Immature natural killer cell (primary cell): Measurements from ENCODE around the gene AGPAT2. TPM values are rescaled to one million over a fixed set of nuclear protein-coding genes. Genes with fewer than 3 reads are reported as not detected.
"Not testable (repeated sequence)": the region's sequence is repeated elsewhere in the genome, so short reads cannot be mapped to it uniquely, and the experiment has no call there.

Source experiments
- DNase-seq, 3 donors: peaks; one replicate each; pipeline ENCODE4 v3.0.0; 2022; ENCODE audit warnings: mixed read lengths in 1 of 3
- H3K27ac Mint-ChIP-seq, 6 donors: one replicate each; pipeline ENCODE4 v1.8.0; 2020; ENCODE audit warnings: mixed read lengths in 6 of 6, mild to moderate bottlenecking in 5 of 6, inconsistent platforms in 4 of 6, moderate library complexity in 3 of 6
- H3K27me3 Mint-ChIP-seq, 3 donors: one replicate each; pipeline ENCODE4 v1.8.0; 2020 to 2021; ENCODE audit warnings: low read depth in 3 of 3, mild to moderate bottlenecking in 3 of 3, mixed read lengths in 3 of 3, moderate library complexity in 3 of 3, inconsistent platforms in 1 of 3
- H3K36me3 Mint-ChIP-seq, 3 donors: one replicate each; pipeline ENCODE4 v1.8.0; 2020; ENCODE audit warnings: mixed read lengths in 3 of 3, inconsistent platforms in 2 of 3, mild to moderate bottlenecking in 2 of 3
- H3K4me1 Mint-ChIP-seq, 2 donors: one replicate each; pipeline ENCODE4 v1.8.0; 2020; ENCODE audit warnings: inconsistent platforms in 2 of 2, mild to moderate bottlenecking in 2 of 2, mixed read lengths in 2 of 2, moderate library complexity in 1 of 2
- H3K4me3 Mint-ChIP-seq, 5 donors: one replicate each; pipeline ENCODE4 v1.8.0; 2020; ENCODE audit warnings: mild to moderate bottlenecking in 5 of 5, mixed read lengths in 5 of 5, inconsistent platforms in 3 of 5, moderate library complexity in 3 of 5
- H3K9me3 Mint-ChIP-seq, 6 donors: one replicate each; pipeline ENCODE4 v1.8.0; 2020; ENCODE audit warnings: mild to moderate bottlenecking in 6 of 6, mixed read lengths in 6 of 6, inconsistent platforms in 4 of 6, moderate library complexity in 3 of 6
- polyA plus RNA-seq, 3 donors: library from polyadenylated mRNA; unstranded; fragments of 300-500 nt; fragmentation: Illumina TruSeq; gene quantifications; one replicate each; pipeline ENCODE4 v1.2.3, GENCODE V29; 2021

The AGPAT2 gene
- polyA plus RNA-seq, 3 donors from 2014 or later: 34.0 to 40.9 (median 35.2) TPM

DNA sequence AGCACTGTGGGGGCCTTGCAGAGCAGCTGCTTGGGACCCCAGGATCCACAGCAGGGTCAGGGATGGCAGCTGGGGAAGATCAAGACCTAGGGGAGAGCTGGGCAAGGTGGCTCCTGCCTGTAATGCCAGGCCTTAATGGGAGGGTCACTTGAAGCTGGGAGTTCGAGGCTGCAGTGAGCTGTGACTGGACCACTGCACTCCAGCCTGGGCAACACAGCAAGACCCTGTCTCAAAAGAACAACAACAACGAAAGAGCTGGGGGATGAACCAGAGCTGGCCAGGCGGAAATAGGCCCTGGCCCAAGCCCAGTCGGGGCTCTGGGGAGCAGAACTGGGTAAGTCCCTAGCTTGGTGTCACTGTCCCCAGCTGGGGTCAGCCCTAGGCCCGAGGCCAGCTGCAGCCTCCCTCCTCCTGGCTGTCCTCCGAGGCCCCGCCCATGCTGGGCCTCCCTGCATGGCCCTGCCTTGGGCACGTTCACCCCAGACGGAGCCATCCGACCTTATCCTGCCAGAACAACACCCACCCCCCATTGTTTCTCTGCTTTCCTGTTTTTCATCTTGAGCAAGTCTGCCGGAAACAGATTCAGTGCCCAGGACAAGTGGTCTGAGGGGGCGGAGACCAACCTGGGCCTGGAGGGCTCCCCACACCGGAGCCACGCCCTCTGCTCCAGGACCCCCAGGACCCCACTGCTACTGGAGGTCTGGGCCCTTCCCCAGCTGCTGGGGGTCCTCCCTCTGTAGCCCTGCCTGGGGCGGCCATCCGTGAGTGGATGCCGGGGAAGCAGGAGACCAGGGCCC is 27.0 kb upstream of the AGPAT2 start:
- Mint-ChIP-seq H3K4me1 (peaks cover 3 to 6% of the 10 kb centered on the region in 2 donors), H3K27me3 (peaks cover 4 to 12% (median 7%) of the 10 kb centered on the region in 3 donors), H3K4me3 (no peak overlapping the region), H3K9me3 (no peaks in the 10 kb centered on the region), H3K36me3 (no peaks in the 10 kb centered on the region), H3K27ac (no peak overlapping the region)
- DNase-seq: no peak

DNA sequence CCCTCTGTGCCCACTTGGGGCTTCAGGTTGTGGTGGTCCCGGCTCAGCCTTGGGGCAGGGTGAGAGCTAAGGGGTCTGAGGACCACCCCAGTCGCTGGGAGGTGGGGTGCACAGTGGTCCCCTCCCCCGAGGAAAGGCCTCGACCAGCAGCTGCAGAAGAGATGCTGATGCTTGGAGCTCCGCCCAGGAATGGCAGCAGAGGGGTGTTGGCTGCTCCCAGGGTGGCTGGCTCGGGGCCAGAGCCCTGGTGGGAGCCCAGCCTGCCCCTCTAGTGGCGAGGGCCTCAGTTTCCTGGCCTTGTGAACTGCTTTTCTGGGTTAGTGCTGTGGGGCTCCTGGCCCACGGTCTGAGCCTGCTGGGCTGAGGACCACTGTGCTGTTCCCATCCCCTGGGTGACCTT is 26.3 kb upstream of the AGPAT2 start:
- peaks cover 3 to 6% of the 10 kb centered on the region in 2 donors for H3K4me1 Mint-ChIP-seq
- DNase-seq: no peak
- peaks cover 4 to 12% (median 7%) of the 10 kb centered on the region in 3 donors for H3K27me3 Mint-ChIP-seq
- no peaks in the 10 kb centered on the region for H3K9me3 Mint-ChIP-seq
- no peak overlapping the region for H3K27ac Mint-ChIP-seq
- H3K36me3 Mint-ChIP-seq: no peaks in the 10 kb centered on the region
- H3K4me3 Mint-ChIP-seq: no peak overlapping the region

DNA sequence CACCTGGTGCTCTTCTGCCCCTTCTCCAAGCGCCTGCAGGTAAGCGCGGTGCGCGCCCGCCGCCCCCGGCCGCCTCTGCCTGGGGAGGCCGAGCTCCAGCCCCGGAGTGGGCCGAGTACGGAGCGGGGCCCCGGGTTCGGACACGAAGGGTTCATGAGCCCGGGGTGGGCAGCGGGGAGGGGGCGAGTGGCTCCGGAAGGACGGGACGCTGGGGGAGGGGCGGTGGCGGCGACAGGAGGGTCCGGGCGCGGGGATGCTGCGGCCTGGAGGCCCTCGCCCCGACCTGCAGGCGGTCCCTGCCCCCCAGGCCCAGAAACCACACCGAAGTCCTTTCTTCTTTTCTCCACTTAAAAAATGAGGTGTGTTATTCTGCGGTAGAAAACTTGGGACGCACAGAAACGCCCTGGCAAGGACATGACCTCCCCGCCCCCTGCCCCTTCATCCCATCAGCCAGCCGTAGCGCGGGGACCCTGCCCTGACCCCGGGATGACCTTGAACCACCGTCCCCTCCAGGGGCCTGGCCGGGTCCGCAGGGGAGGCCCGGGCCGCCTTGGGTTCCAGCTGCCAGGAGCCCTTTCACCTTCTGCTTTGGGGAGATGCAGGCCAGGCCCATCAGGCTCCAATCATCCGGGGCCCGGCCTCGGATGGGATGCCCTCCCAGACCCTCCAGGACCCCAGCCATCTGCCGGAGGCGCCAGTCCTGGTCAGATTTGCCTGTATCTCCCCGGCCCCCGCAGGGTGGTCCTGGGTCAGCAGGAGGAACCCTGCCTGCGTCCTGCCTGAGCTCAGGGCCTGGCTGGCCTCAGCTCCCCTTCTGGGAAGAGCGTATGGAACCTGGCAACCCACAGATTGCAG is 25.7 kb upstream of the AGPAT2 start:
- no peak for DNase-seq
- Mint-ChIP-seq H3K4me1 (peaks cover 3 to 6% of the 10 kb centered on the region in 2 donors), H3K4me3 (no peak overlapping the region), H3K36me3 (no peaks in the 10 kb centered on the region), H3K9me3 (no peaks in the 10 kb centered on the region), H3K27ac (no peak overlapping the region), H3K27me3 (peaks cover 9 to 12% (median 10%) of the 10 kb centered on the region in 3 donors)

DNA sequence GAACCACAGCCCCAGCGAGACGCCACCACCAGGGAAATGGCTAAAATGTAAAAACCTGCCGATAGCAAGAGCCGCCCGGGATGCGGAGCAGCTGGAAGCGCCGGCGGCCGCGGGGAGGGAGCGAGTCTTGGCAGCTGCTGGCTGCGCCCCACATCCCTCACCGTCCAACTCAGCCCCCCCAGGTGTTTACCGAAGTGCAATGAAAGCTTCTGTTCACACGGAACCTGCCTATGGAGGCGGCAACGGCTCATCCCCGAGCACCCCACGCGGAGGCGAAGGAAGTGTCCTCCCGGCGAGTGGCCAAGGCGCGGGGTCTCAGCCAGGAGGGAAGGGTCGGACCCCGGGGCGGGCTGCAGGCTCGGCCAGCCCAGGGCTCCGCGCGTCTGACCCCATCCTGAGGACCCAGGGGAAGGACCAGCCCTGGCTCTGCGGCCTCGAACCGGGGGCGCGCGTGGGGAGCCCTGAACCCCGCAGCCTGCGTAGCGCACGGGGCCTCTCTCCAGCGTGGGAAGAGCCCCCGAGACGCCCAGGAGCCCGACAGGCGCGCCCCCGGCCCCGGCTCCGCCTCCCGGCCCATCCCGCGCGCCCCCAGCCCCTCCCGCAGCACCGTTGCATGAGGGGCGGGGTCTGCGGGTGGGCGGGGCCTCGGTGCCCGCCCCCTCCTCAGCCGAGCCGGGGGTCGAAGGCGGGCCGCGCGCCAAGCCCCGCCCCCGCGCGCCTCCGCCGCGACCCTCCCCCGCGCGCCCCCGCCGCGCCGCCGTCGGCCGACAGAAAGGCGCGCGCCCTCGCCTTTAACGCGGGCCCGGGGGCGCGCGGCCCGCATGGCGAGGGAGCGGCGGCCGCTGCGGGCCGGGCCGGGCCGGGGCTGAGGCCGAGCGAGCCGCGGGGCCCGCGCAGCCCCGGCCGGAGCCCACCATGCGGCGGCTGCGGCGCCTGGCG is 24.8 kb upstream of the AGPAT2 start, which contains the start of gene DIPK1B:
DIPK1B (plus strand) TSS at position 822 of the 939 bp plus-strand sequence; CDS start at position 916, 94 bp downstream.
- no peaks in the 10 kb centered on the region for H3K36me3 Mint-ChIP-seq
- peak within 1 kb of the TSS; percentile 56 to 74 (median 66) for H3K4me3 Mint-ChIP-seq
- no peaks in the 10 kb centered on the region for H3K9me3 Mint-ChIP-seq
- DNase-seq: no peak
- no peak within 1 kb of the TSS for H3K27ac Mint-ChIP-seq
- peaks cover 3 to 6% of the 10 kb centered on the region in 2 donors for H3K4me1 Mint-ChIP-seq
- H3K27me3 Mint-ChIP-seq: peaks cover 10 to 12% (median 10%) of the 10 kb centered on the region in 3 donors

DNA sequence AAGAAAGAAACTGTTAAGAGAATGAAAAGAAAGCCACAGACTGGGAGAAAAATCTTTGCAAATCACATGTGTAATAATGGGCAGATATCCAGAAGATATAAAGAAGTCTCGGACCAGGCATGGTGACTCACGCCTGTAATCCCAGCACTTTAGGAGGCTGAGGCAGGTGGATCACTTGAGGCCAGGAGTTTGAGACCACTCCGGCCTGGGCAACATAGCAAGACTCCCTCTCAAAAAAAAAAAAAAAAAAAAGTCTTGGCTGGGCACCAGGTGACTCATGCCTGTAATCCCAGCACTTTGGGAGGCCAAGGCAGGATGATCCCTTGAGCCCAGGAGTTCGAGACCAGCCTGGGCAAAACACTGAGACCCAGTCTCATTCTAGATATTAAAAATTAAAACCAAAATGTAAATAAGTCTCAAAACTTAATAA is 24.0 kb upstream of the AGPAT2 start:
- H3K36me3 Mint-ChIP-seq, H3K27ac Mint-ChIP-seq, DNase-seq, H3K4me1 Mint-ChIP-seq, H3K9me3 Mint-ChIP-seq: not testable (repeated sequence)
- H3K27me3 Mint-ChIP-seq: peaks cover 10 to 12% (median 10%) of the 10 kb centered on the region in 3 donors
- H3K4me3 Mint-ChIP-seq: peak overlapping the region; percentile 56 to 74 (median 66)

DNA sequence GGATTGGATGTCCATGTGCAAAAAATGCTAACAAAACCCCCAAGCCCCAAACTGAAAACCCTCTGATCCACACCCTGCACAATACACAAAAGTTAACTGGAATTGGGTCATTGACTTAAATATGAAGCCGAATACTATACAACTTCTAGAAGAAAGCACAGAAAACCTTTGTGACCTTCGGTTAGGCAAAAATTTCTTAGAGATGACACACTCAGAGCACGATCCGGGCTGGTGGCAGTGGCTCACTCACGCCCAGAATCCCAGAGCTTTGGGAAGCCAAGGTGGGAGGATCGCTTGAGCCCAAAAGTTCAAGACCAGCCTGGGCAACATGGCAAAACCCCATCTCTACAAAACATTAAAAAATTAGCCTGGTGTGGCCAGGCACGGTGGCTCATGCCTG is 23.3 kb upstream of the AGPAT2 start:
- no peak overlapping the region for H3K27ac Mint-ChIP-seq

DNA sequence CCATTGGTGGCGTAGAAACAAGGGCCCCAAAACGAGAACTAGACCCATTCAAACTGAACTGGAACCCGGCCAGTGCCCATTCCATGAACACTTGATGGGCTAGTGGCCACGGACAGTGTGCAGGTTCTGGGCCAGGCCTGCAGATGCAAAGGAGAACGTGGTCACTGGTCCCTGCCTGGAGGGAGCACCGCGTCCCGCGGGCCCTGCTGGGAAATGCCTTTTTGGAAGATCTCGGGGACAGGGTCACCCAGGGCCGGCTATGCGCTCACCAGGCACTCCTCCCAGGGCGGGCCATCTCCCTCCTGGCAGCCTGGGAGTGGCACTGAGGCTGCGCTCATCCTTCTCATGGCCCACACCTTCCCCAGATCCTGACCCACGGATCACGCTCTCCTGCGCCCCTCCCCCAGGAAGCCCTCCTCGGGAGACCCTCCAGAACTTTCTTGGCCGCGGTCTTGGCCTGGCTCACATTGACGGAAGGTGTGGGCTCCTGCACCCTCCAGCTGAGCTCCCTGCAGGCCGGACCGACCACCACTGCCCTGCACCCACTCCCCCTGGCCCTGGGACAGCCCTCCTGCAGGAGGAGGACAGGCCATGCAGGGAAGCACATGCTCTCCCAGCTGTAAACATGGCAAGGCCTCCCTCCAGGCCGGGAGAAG is 22.3 kb upstream of the AGPAT2 start:
- peaks cover 8 to 12% (median 10%) of the 10 kb centered on the region in 3 donors for H3K27me3 Mint-ChIP-seq
- no peak for DNase-seq
- peaks cover 3 to 6% of the 10 kb centered on the region in 2 donors for H3K4me1 Mint-ChIP-seq
- no peak overlapping the region for H3K27ac Mint-ChIP-seq
- H3K9me3 Mint-ChIP-seq: no peaks in the 10 kb centered on the region
- no peak overlapping the region for H3K4me3 Mint-ChIP-seq
- no peaks in the 10 kb centered on the region for H3K36me3 Mint-ChIP-seq

More for the DNA sequence above, 23.3 kb upstream of the AGPAT2 start:
- Mint-ChIP-seq H3K9me3 (no peaks in the 10 kb centered on the region), H3K4me1 (peaks cover 3 to 6% of the 10 kb centered on the region in 2 donors), H3K4me3 (no peak overlapping the region), H3K27me3 (peaks cover 8 to 10% (median 10%) of the 10 kb centered on the region in 3 donors), H3K36me3 (no peaks in the 10 kb centered on the region)
- no peak for DNase-seq

DNA sequence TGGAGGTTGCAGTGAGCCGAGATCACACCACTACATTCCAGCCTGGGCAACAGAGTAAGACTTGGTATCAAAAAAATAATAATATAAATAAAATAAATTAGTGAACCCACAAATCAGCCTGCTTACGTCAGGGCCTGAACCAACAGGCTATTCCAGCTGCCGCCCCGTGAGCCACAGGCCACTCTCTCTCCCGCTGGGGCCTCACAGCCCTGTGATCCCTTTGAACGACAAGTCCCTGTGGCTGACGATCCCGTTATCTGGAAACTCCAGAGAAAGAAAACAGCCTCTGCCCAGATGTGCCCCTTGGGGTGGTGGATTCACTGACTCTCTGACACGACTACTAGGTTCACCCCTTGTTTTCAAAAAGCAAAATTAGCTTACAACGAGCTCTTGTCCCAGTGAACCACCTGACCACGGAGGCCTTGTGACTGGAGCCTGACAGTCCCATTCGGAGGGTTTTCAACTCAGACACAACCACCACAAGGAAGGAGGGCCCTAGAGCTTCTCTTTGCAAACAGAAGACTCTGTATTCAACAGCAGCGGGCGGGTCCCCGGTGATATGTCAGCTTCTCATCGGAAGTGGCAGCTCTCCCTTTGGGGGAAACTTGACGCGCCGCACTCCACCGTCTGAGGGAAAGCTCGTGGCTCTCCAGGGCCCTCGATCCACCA is 20.7 kb upstream of the AGPAT2 start:
- Mint-ChIP-seq H3K4me1 (peaks cover 5 to 6% of the 10 kb centered on the region in 2 donors), H3K36me3 (no peaks in the 10 kb centered on the region), H3K9me3 (no peaks in the 10 kb centered on the region), H3K27me3 (peaks cover 8 to 14% (median 10%) of the 10 kb centered on the region in 3 donors), H3K27ac (no peak overlapping the region), H3K4me3 (no peak overlapping the region)
- DNase-seq: no peak

DNA sequence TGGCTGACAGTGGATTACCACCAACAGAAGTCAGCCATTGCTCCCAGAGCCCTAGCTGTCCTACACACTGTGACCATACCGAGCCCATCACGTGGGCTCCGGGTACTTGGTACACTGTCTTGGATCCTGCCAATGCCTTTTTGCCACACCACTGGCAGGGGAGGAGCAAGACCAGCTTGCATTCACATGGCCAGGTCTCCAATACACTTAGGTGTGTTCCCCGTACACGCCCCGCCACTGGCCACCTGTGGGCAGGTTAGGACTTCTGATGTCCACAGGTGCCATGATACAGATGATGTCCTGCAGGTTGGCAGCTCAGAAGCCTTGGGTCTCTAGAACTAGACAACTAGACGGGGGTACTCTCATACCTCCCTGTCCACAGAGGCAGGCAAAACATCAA is 19.8 kb upstream of the AGPAT2 start:
- Mint-ChIP-seq H3K4me1 (peaks cover 5 to 6% of the 10 kb centered on the region in 2 donors), H3K27ac (no peak overlapping the region), H3K4me3 (no peak overlapping the region), H3K27me3 (peaks cover 11 to 14% (median 14%) of the 10 kb centered on the region in 3 donors), H3K36me3 (no peaks in the 10 kb centered on the region), H3K9me3 (no peaks in the 10 kb centered on the region)
- no peak for DNase-seq

DNA sequence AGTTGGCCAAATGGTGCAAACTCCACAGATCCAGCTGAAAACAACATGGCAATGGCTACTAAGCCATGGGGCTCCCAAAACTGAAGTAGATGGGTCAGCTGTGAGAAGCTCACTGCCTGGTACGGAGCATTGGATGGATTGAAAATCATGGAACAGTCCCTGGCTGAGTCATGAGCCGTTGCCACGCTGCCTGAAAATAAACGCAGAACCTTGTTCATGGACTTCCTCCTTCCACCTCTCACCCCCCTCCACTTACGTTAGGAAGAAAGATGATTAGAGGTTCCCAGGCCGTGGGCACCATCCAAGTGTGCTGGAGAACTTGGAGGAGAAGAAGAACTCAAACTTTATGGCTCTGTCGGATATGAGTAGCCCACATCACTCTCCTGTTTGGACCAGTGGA is 18.3 kb upstream of the AGPAT2 start:
- no peak for DNase-seq
- H3K27ac Mint-ChIP-seq: peak overlapping the region in 1 of 6 donors; percentile 80
- peaks cover 8 to 17% (median 15%) of the 10 kb centered on the region in 3 donors for H3K27me3 Mint-ChIP-seq
- peaks cover 9 to 14% of the 10 kb centered on the region in 2 donors for H3K4me1 Mint-ChIP-seq
- H3K36me3 Mint-ChIP-seq: no peaks in the 10 kb centered on the region
- no peak overlapping the region for H3K4me3 Mint-ChIP-seq
- H3K9me3 Mint-ChIP-seq: no peaks in the 10 kb centered on the region

DNA sequence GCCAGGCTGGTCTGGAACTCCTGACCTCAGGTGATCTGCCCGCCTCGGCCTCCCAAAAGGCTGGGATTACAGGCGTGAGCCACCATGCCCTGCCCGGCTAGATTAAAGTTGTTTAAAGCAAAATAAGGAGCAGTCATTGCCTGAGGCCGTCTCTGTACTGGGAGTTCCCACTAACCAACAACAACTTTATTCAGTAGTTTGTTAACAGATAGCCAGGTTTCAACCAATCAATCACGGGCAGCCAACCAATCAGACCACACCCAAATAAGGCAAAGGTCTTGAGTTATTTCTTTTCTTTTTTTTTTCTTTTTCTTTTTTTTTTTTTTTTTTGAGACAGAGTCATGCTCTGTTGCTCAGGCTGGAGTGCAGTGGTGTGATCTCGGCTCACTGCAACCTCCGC is 17.5 kb upstream of the AGPAT2 start:
- not testable (repeated sequence) for H3K36me3 Mint-ChIP-seq, H3K9me3 Mint-ChIP-seq, DNase-seq, H3K4me3 Mint-ChIP-seq
- peaks cover 11 to 19% (median 17%) of the 10 kb centered on the region in 3 donors for H3K27me3 Mint-ChIP-seq
- peaks cover 9 to 17% of the 10 kb centered on the region in 2 donors for H3K4me1 Mint-ChIP-seq
- H3K27ac Mint-ChIP-seq: peak overlapping the region in 1 of 6 donors; percentile 99

DNA sequence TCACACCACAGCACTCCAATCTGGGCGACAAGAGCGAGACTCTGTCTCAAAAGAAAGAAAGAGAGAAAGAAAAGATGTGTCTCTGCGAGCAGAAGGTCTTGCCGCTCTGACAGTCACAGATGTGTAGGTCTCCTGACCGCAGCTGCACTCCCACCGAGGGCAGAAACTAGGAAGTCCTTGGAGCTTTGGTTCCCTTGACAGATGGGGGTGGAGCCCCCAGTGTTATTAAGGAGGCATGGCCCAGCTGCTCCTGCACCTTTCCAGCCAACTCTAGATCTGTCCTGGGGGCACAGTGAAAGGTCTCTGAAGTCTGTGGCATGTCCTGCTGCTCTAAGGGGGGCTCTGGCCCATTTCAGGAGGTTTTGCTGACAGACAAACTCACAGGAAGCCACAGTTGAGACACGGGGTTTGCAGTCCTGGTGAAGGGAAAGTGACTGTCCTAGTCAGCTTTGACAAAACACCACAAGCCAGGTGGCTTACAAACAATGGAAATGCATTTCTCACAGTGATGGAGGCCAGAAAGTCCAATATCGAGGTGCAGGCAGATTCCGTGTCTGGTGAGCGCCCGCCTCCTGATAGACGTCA is 16.1 kb upstream of the AGPAT2 start:
- Mint-ChIP-seq H3K9me3 (no peaks in the 10 kb centered on the region), H3K27me3 (peaks cover 13 to 21% (median 17%) of the 10 kb centered on the region in 3 donors), H3K27ac (peak overlapping the region in 4 of 6 donors; percentile 16 to 99 (median 46)), H3K4me1 (peaks cover 9 to 19% of the 10 kb centered on the region in 2 donors), H3K4me3 (no peak overlapping the region), H3K36me3 (no peaks in the 10 kb centered on the region)
- no peak for DNase-seq
